ENCODE results near the gene LCN12. TPM values are rescaled to one million over a fixed set of nuclear protein-coding genes. Genes with fewer than 3 reads are reported as not detected.

The LCN12 gene
- total RNA-seq, 1 donor: 0.86 TPM

DNA sequence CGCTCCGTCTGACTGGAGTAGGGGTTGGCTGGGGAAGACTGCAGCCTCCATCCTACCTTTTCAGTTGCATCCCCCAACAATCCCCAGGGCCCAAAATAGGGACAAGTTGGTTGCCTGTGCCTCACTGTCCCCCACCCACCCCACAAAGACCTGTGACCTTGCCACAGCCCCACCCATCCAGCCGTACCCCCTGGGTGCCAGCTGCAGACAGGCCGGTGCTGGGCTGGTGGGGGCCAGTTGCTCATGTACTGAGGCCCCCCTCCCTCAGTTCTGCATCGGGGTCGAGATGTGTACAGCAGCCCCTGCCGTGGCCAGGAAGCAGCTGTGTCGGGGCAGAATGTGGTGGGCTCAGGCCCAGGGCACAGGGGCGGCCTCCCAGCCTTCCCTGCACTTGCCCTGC is 31.1 kb downstream of the LCN12 start:
- no peak overlapping the region for H3K4me3 ChIP-seq (ENCODE audit: low read depth, low read length)
- no peak for DNase-seq (ENCODE audit: low read depth)
- TF ChIP-seq, protein P1, sequence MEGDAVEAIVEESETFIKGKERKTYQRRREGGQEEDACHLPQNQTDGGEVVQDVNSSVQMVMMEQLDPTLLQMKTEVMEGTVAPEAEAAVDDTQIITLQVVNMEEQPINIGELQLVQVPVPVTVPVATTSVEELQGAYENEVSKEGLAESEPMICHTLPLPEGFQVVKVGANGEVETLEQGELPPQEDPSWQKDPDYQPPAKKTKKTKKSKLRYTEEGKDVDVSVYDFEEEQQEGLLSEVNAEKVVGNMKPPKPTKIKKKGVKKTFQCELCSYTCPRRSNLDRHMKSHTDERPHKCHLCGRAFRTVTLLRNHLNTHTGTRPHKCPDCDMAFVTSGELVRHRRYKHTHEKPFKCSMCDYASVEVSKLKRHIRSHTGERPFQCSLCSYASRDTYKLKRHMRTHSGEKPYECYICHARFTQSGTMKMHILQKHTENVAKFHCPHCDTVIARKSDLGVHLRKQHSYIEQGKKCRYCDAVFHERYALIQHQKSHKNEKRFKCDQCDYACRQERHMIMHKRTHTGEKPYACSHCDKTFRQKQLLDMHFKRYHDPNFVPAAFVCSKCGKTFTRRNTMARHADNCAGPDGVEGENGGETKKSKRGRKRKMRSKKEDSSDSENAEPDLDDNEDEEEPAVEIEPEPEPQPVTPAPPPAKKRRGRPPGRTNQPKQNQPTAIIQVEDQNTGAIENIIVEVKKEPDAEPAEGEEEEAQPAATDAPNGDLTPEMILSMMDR (IDR thresholded peaks at IDR 0.05; ENCODE audit: insufficient read depth, low read depth, low read length): no peak

GRCh38 chr9:136983656-136984314 is 31.7 kb downstream of the LCN12 start:
- H3K4me3 ChIP-seq (ENCODE audit: low read depth, low read length): no peak overlapping the region
- DNase-seq (ENCODE audit: low read depth): no peak
- TF ChIP-seq, protein P1 (IDR thresholded peaks at IDR 0.05; ENCODE audit: insufficient read depth, low read depth, low read length): no peak

- no peak overlapping the region for H3K4me3 ChIP-seq (ENCODE audit: low read depth, low read length)
- no peak for DNase-seq (ENCODE audit: low read depth)
- TF ChIP-seq, protein P1 (IDR thresholded peaks at IDR 0.05; ENCODE audit: insufficient read depth, low read depth, low read length): no peak
These were observed 32.5 kb downstream of the LCN12 start for GRCh38 chr9:136984464-136985026.

DNA sequence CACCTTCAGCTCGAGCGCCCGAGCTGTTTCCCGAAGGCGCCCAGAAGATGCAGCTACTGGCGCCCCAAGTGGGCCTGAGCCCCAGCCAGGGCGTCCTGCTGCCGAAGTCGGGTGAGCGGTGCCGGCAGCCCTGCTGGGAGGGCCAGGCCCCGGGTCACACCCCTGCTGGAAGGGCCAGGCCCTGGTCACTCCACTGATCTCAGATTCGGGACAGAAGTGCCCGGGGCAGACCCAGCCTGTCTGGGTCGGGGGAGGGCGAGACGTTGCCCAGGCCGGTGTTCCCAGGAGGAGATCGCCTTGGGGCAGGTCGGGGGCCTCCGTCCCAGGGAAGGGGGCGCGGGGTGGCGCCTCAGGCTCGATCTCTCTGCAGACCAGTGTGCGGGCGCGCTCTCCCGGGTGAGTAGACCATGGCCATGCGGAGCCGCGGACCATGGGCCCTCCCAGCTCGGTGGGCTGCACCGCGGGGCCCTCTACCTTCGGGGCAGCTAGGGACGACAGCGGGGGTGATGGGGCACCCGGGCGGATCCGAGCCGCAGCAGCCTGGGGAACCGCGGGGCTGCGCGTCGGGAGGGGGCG is 33.0 kb downstream of the LCN12 start:
- TF ChIP-seq, protein P1 (IDR thresholded peaks at IDR 0.05; ENCODE audit: insufficient read depth, low read depth, low read length): no peak
- DNase-seq (ENCODE audit: low read depth): no peak
- no peak overlapping the region for H3K4me3 ChIP-seq (ENCODE audit: low read depth, low read length)

GRCh38 chr9:136985853-136986252 is 33.8 kb downstream of the LCN12 start:
- TF ChIP-seq, protein P1 (IDR thresholded peaks at IDR 0.05; ENCODE audit: insufficient read depth, low read depth, low read length): no peak
- H3K4me3 ChIP-seq (ENCODE audit: low read depth, low read length): no peak overlapping the region
- no peak for DNase-seq (ENCODE audit: low read depth)

GRCh38 chr9:136988872-136989271 is 36.8 kb downstream of the LCN12 start:
- TF ChIP-seq, protein P1 (IDR thresholded peaks at IDR 0.05; ENCODE audit: insufficient read depth, low read depth, low read length): no peak
- no peak for DNase-seq (ENCODE audit: low read depth)
- H3K4me3 ChIP-seq (ENCODE audit: low read depth, low read length): no peak overlapping the region

All from fibroblast of villous mesenchyme (primary cell).